Hepatocyte (in vitro differentiated cells): Measurements from ENCODE around the gene PXMP4. TPM values are rescaled to one million over a fixed set of nuclear protein-coding genes. Genes with fewer than 3 reads are reported as not detected.

Source experiments
- DNase-seq: peaks from one replicate; pipeline ENCODE4 v3.0.0-alpha.2; 2016; ENCODE audit warnings: low spot score
- H2AFZ ChIP-seq: fragments of 200-600 bp; sonication (generic); 2 replicates; pipeline ENCODE4 v1.6.0; 2016; ENCODE audit warnings: antibody characterized with exemption, mild to moderate bottlenecking
- H3K27ac ChIP-seq: fragments of 200-600 bp; sonication (generic); 2 replicates; pipeline ENCODE4 v1.5.1; 2016; ENCODE audit warnings: mild to moderate bottlenecking
- H3K27me3 ChIP-seq: fragments of 200-600 bp; sonication (generic); 2 replicates; pipeline ENCODE4 v1.6.1; 2016
- H3K36me3 ChIP-seq: fragments of 200-600 bp; sonication (generic); replicated peaks from 2 replicates; pipeline ENCODE4 v1.5.1; 2016; ENCODE audit warnings: low read depth; ENCODE audit not compliant: insufficient read depth
- H3K4me1 ChIP-seq: fragments of 200-600 bp; sonication (generic); 2 replicates; pipeline ENCODE4 v1.5.1; 2016; ENCODE audit warnings: mild to moderate bottlenecking, moderate library complexity; ENCODE audit not compliant: insufficient read depth
- H3K4me2 ChIP-seq: fragments of 200-600 bp; sonication (generic); 2 replicates; pipeline ENCODE4 v1.6.0; 2016
- H3K4me3 ChIP-seq: fragments of 200-600 bp; sonication (generic); 2 replicates; pipeline ENCODE4 v1.5.1; 2016; ENCODE audit warnings: mild to moderate bottlenecking
- H3K79me2 ChIP-seq: fragments of 200-600 bp; sonication (generic); 2 replicates; pipeline ENCODE4 v1.6.0; 2017; ENCODE audit warnings: mild to moderate bottlenecking
- H3K9me2 ChIP-seq: fragments of 200-600 bp; sonication (generic); replicated peaks from 2 replicates; pipeline ENCODE4 v1.6.0; 2017; ENCODE audit warnings: mild to moderate bottlenecking; ENCODE audit not compliant: insufficient read depth
- H3K9me3 ChIP-seq: fragments of 200-600 bp; sonication (generic); 2 replicates; pipeline ENCODE4 v1.5.1; 2016; ENCODE audit warnings: low read depth, mild to moderate bottlenecking
- H4K20me1 ChIP-seq: fragments of 200-600 bp; sonication (generic); 2 replicates; pipeline ENCODE4 v1.6.0; 2016; ENCODE audit warnings: mild to moderate bottlenecking; ENCODE audit not compliant: insufficient read depth, poor library complexity, severe bottlenecking
- CTCF ChIP-seq: fragments of 200-600 bp; sonication (generic); IDR thresholded peaks from 2 replicates; pipeline ENCODE4 v1.5.1; 2016; ENCODE audit warnings: antibody characterized with exemption, mild to moderate bottlenecking; ENCODE audit not compliant: poor library complexity
- EZH2 ChIP-seq: fragments of 200-600 bp; sonication (generic); IDR thresholded peaks from 2 replicates; pipeline ENCODE4 v1.6.1; 2016; ENCODE audit warnings: antibody characterized with exemption, mild to moderate bottlenecking, borderline replicate concordance
- EZH2phosphoT487 ChIP-seq: fragments of 200-600 bp; sonication (generic); IDR thresholded peaks from one replicate; pipeline ENCODE4 v1.6.1; 2018; ENCODE audit warnings: antibody characterized with exemption, mild to moderate bottlenecking, low read depth, moderate library complexity; ENCODE audit not compliant: unreplicated experiment, severe bottlenecking
- WGBS: methylation state at CpG from one replicate; pipeline ENCODE4 v1.1.6; 2016; ENCODE audit warnings: low lambda C conversion rate; ENCODE audit errors: missing lambda C conversion rate; 5-methylcytosine and 5-hydroxymethylcytosine counted together
- polyA plus RNA-seq: library from polyadenylated mRNA; unstranded; fragments of >200 nt; fragmentation: Nextera tagmentation; extraction: Ambion mirVana; gene quantifications from 2 replicates; pipeline ENCODE4 v1.2.1, GENCODE V29; 2016
- total RNA-seq: library from RNA; depleted of rRNA; stranded (reverse); fragments of >200 nt; gene quantifications from 2 replicates; pipeline ENCODE4 v1.2.3, GENCODE V29; 2014

The PXMP4 gene
- total and polyA plus RNA-seq, 2 experiments from 2014 or later: 4.1 to 4.7 TPM

GRCh38 chr20:33681728-33682353 is 38.3 kb downstream of the PXMP4 start:
- no peak for DNase-seq
- Histone ChIP-seq H2AFZ (no peak overlapping the region), H3K27ac (no peak overlapping the region), H3K36me3 (no peaks in the 10 kb centered on the region), H3K4me1 (peaks cover 7% of the 10 kb centered on the region), H3K4me3 (no peak overlapping the region), H3K9me3 (no peaks in the 10 kb centered on the region), H3K9me2 (no peaks in the 10 kb centered on the region), H3K79me2 (peaks cover 30% of the 10 kb centered on the region), H3K27me3 (no peaks in the 10 kb centered on the region), H4K20me1 (no peaks in the 10 kb centered on the region), H3K4me2 (no peak overlapping the region)
- TF ChIP-seq CTCF (no peak), EZH2 (no peak), EZH2phosphoT487 (no peak)
- WGBS: 85% methylated on average over 9 of the region's 9 CpGs

GRCh38 chr20:33681288-33681687 is 38.8 kb downstream of the PXMP4 start:
- no peaks in the 10 kb centered on the region for H3K9me3 ChIP-seq
- H3K27me3 ChIP-seq: no peaks in the 10 kb centered on the region
- 87% methylated on average over 5 of the region's 5 CpGs for WGBS
- no peaks in the 10 kb centered on the region for H3K9me2 ChIP-seq
- H3K27ac ChIP-seq: no peak overlapping the region
- H4K20me1 ChIP-seq: no peaks in the 10 kb centered on the region
- no peaks in the 10 kb centered on the region for H3K36me3 ChIP-seq
- H2AFZ ChIP-seq: no peak overlapping the region
- no peak overlapping the region for H3K4me3 ChIP-seq
- no peak for TF ChIP-seq EZH2phosphoT487
- TF ChIP-seq CTCF: no peak
- TF ChIP-seq EZH2: no peak
- H3K4me1 ChIP-seq: peaks cover 7% of the 10 kb centered on the region
- H3K4me2 ChIP-seq: no peak overlapping the region
- no peak for DNase-seq
- peaks cover 30% of the 10 kb centered on the region for H3K79me2 ChIP-seq

- no peaks in the 10 kb centered on the region for H4K20me1 ChIP-seq
- WGBS: 92% methylated on average over 2 of the region's 2 CpGs
- H3K9me3 ChIP-seq: no peaks in the 10 kb centered on the region
- H3K27me3 ChIP-seq: no peaks in the 10 kb centered on the region
- H3K4me1 ChIP-seq: peaks cover 11% of the 10 kb centered on the region
- TF ChIP-seq CTCF (no peak), EZH2 (no peak), EZH2phosphoT487 (no peak)
- H3K4me2 ChIP-seq: no peak overlapping the region
- H3K4me3 ChIP-seq: no peak overlapping the region
- DNase-seq: no peak
- H3K9me2 ChIP-seq: no peaks in the 10 kb centered on the region
- no peaks in the 10 kb centered on the region for H3K36me3 ChIP-seq
- peaks cover 30% of the 10 kb centered on the region for H3K79me2 ChIP-seq
- H2AFZ ChIP-seq: no peak overlapping the region
- H3K27ac ChIP-seq: no peak overlapping the region
Measured at GRCh38 chr20:33680686-33681085, 39.4 kb downstream of the PXMP4 start.
